ENCODE results near the gene WBP1.
"Not testable (repeated sequence)": the region's sequence is repeated elsewhere in the genome, so short reads cannot be mapped to it uniquely, and the experiment has no call there.

The WBP1 gene

GRCh38 chr2:74428675-74429074 lies 29.6 kb upstream of the WBP1 start:
- DNase-seq, result no peak

DNA sequence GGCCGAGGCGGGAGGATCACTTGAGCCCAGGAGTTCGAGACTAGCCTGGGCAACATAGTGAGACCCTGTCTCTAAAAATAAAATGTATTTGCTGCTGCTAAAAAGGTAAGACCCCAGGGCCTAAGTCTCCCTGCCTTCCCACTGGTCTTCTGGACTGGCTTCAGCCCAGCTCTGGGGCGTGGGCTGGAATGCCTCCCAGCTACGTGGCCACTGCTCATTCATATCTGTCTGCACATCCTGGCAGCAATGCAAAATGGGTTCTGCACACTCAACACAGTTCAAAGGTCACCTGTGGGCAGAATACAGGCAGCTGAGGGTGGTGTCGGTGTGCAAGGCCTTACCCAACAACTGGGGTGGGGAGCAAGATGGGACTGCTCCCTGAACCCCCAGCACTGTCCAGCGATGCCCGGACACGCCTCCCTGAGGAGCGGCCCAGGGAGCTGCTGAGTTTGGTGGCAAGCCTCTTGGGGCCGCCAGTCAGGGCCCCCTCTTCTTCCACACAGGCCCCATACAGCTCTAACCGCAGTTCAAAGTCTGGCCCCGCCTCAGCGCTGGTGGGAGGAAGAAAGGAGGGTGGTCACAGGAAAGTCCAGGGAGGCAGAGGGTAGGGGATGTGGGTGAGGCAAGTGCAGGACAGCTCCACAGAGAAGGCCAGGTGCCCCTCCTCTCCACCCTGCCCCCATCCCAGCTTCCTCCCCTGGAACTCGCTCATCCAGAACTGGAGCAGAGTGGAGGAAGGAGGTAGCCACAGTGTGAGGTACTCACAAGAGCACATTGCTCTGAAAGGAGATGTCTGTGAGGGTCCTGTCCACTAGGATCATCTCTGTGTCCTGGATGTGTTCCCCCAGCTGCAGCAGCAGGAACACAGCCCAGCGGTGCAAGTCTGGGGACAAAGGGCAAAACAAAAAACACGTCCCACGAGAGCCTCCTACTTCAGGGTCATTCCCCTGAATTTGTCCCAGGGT lies 28.5 kb upstream of the WBP1 start:
- no peak for DNase-seq

DNA sequence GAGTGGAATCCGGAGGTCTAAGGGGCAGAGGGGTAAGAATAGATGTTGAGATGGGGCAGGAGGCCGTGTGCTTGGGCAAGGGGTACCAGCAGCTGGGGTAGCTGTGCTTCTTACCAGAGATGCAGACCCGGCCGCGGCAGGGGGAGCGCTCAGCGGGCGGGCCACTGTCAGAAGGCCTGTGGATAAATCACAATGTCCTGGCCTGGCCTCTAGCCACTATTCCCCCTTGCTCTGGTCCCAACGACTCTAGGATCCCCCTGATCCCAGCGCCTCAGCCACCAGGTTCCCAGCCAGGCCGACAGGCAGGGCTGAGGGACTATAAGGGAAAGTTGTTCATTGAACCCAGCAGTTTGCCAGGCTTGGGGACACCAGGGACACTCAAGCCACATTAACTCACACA lies 27.7 kb upstream of the WBP1 start:
- no peak for DNase-seq

GRCh38 chr2:74436111-74436805 lies 22.0 kb upstream of the WBP1 start:
- no peak for DNase-seq

- no peak for DNase-seq
Observed at GRCh38 chr2:74436848-74437695, 21.2 kb upstream of the WBP1 start.

GRCh38 chr2:74438248-74438647 lies 20.0 kb upstream of the WBP1 start:
- no peak for DNase-seq

GRCh38 chr2:74439373-74439772 lies 18.9 kb upstream of the WBP1 start:
- no peak for DNase-seq

DNA sequence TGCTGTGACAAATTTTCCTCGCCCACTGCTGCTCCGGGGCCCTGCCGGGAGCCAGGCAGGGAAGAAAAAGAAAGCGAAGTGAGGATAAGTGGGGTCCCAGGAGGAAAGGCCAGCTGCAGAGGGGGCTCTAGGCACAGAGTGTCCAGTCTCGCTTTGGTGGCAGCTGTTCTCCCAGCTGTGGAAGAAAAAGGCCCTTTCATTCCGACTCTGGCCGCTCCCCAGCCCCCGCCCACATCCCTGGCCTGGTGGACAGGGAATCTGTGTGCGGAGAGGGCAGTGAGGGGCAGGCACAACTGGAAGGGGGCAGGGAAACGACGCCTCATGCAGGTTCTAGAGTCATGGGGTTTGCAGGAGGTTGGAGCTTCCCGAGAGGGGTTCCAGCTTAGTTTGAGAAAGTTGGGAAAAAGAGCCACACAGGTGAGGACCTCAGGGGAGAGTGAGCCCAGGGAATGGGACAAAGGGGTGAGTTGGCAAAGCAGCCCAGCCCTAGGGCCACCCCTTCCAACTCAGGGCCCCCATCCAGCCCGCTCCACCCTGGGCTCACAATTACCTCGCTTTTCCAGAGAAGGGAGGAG lies 18.3 kb upstream of the WBP1 start:
- DNase-seq, result no peak

DNA sequence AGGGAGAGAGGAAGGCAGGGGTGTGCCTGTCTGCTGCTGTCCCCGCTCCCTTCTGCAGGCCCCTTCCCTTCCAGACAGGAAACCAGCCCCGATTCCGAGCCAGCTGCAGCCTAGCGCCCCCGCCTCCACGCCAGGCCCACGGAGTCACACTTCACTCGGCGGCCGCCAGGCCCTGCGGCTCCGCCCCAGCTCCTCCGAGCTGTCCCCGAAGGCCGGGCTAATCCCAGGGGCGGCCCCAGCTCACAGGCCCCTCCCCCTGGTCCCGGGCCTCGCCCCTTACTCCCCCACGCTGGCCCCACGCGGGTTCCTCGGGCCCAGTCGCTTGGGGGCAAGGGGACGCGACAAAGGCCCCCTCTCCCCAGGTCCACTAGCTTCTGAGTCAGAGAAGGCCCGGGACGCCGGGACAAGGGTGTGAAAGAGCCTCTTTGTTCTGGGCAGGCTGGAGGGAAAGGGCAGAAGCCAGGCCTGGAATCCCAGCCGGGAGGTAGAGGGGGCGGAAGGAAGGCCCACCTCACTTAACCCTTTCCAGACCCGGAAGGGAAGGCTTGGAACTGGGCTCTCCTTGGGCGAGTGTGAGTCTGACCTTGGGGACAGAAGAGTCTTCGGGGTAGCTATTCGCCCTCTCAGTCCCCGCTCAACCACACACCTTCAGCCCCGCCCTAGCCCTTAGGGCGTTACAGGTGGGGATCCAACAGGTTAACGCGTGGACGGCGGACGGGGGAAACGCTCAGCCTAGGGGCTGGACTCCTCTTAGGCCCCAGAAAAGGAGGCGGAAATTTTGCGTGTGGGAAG lies 17.7 kb upstream of the WBP1 start:
- peak; percentile 42 for DNase-seq

- no peak for DNase-seq
Observed at GRCh38 chr2:74441170-74441689, 17.0 kb upstream of the WBP1 start.

GRCh38 chr2:74441690-74442482 lies 16.4 kb upstream of the WBP1 start, which contains the start of gene RTKN:
TSS of gene RTKN (minus strand) at chr2:74441937. CDS start at chr2:74441816, 121 bp downstream.
- no peak for DNase-seq

- not testable (repeated sequence) for DNase-seq
Observed at GRCh38 chr2:74442483-74443297, 15.5 kb upstream of the WBP1 start.

DNA sequence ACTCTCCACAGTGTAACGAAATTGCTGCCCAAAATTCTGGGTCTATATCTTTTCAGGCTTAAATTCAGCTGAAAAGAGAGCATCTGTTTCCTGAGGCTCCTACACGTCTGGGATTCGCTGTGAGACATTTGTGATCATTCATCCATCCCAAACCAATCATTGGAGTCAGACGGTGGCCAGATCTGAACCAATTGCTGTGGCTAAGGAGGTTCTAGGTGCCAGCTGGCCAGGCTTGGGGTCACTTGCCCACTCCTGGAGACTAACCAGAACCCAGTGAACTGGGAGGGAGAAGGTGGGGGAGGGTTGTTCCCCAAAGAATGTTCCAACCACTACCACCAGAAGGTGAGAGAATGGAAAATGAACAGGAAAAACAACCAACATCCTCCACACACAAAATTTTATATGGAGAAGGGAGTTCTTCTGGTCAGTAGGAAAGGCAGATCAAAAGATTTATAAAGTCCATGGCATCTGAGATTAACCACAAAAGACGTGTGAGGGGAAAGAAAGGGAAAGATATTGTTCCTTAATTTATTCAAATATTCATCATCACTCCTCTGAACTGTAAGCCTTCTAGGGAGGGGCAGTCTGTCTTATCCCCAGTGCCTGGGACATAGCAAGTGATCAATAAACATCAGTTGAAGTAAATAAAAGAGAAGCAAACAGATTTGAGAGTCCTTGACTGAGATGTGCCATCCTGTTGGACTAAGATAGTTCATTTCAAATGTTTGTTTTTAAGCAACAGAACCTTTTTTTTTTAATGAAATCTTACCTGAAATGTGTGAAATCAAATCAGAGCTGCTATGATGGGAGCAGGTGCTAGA lies 13.5 kb upstream of the WBP1 start:
- DNase-seq, result no peak

DNA sequence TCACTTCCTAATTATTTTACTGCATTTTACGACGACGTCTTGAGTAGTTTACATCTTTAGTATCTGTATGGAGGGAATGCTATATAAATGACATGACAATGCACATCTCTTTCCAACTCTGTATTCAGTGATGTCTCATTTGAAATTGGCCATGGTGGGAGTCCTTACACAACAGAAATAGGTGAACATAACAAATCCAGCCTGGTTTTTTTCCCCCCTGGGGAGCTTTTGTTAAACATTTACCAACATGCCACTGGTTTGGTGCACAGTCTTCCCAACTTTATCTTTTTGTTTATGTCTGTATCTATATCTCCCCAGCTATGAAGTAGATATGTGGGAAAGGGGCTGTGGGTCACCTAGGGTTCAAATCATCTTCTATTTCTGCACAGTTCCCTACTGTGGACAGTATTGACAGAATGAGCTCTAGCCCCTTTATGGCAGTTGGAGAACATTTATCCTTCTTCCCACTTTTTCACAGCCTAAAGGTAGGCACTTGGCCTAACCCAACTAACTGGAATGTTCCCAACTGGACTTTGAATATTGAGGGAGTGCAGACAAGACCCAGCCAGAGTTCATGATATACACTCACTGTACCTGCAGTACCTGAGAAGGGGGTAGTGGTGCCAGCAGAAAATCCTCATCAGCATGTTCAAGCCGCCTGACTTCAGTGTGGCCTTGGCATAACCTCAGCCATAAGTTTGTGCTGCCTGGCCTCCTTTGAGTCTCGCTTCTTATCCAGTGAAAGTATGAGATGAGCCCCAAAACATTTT lies 10.8 kb upstream of the WBP1 start:
- DNase-seq, result no peak

- no peak for DNase-seq
Observed at GRCh38 chr2:74448771-74449170, 9.5 kb upstream of the WBP1 start.

- no peak for DNase-seq
Observed at GRCh38 chr2:74450570-74451190, 7.6 kb upstream of the WBP1 start.

DNA sequence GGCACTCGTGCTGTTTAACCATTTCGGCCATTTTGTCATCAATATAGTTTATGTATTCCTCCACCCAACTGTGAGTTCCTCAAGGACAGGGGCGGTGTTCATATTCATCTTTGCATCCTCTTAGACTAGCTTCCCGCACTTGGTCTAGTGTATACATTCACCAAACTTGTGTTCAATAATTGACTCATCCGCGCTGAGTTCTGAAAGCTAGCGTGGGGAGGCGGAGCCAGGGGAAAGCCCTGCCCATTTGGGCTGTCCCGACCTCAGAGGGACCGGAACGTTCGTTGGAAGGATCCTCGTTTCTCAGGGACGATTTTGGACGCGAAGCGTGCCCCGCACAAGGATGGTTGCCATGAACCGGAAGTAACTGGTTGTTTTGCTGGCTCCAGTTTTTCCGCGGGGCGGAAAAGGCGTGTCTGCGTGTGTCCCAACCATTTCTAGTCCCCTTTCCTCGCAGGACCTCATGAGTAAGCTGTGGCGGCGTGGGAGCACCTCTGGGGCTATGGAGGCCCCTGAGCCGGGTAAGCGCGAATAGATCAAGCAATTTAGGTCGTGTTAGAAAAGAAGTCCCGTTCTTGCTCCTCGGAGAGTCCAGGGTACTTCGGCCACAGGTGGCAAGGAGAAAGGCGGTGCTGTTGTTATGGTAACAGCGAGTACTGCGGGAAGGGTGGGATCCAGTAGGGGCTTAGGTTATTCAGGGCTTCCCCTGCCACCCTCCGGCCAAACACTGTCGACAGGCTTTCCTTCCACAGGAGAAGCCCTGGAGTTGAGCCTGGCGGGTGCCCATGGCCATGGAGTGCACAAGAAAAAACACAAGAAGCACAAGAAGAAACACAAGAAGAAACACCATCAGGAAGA lies 3.4 kb upstream of the WBP1 start, which contains the start of gene INO80B:
Gene INO80B (plus strand): TSS at position 434 of the 858 bp plus-strand sequence. CDS start 30 bp downstream, at position 464.
- peak; percentile 99 for DNase-seq
